ENCODE results near the gene PDE4B. TPM values are rescaled to one million over a fixed set of nuclear protein-coding genes. Genes with fewer than 3 reads are reported as not detected.

PDE4B gene
- total RNA-seq, 2 donors from 2014 or later, result 18.1 to 55.4 TPM

DNA sequence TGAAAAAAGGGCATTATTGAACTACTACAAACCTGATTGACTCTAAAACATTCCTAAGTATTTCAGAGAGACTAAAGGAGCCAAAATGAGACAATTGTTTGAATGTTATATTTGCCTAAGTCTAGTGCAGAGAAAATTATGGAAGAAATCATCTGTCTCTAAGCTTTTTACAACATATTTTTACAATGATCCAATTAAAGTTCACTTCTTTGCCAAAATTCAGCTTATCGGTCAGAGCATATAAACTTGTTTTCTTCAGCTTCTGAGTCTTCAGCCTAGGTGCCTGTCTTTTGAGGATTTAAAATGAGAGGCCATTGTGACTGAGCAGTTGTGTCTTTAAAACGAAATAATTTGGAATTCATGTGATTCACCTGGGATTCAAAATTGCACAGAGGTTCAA, 560.1 kb downstream of the PDE4B start:
- no peaks in the 10 kb centered on the region for H3K27me3 ChIP-seq (replicated peaks; ENCODE audit: insufficient read depth)
- H3K4me3 ChIP-seq, result no peak overlapping the region
- WGBS, result 31% methylated on average over 2 of the region's 2 CpGs
- peak overlapping the region in 1 of 2 donors; percentile 36 for H3K27ac ChIP-seq
- intact Hi-C loops (cut with DNase I), result no loop called here
- no peaks in the 10 kb centered on the region for H3K9me3 ChIP-seq
- peaks cover 16% of the 10 kb centered on the region for H3K4me1 ChIP-seq (replicated peaks)
- no peaks in the 10 kb centered on the region for H3K36me3 ChIP-seq
- TF ChIP-seq POLR2AphosphoS5 (IDR thresholded peaks at IDR 0.05), result no peak
- TF ChIP-seq POLR2A (IDR thresholded peaks at IDR 0.05), result no peak
- TF ChIP-seq, protein P1, sequence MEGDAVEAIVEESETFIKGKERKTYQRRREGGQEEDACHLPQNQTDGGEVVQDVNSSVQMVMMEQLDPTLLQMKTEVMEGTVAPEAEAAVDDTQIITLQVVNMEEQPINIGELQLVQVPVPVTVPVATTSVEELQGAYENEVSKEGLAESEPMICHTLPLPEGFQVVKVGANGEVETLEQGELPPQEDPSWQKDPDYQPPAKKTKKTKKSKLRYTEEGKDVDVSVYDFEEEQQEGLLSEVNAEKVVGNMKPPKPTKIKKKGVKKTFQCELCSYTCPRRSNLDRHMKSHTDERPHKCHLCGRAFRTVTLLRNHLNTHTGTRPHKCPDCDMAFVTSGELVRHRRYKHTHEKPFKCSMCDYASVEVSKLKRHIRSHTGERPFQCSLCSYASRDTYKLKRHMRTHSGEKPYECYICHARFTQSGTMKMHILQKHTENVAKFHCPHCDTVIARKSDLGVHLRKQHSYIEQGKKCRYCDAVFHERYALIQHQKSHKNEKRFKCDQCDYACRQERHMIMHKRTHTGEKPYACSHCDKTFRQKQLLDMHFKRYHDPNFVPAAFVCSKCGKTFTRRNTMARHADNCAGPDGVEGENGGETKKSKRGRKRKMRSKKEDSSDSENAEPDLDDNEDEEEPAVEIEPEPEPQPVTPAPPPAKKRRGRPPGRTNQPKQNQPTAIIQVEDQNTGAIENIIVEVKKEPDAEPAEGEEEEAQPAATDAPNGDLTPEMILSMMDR (IDR thresholded peaks at IDR 0.05), result no peak
- no peak for DNase-seq (ENCODE audit: low spot score)

DNA sequence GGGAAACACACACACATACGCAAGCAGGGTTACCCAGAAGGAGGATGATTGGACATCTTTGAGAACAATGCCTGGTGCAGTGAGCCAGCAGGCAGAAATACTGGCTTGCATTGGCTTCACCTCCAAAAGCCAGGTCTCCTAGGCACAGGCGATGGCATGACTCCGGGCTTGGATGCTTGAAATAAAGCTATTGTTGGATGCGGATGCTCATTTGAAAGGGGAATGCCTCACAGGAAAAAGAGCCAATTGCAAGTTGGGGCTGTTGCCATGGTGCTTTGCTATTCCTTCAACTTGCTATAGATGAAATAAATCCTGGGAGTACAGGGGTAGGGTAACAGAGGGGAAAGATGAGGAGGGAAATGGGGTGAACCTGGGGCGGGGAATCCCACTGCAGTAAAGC, 560.6 kb downstream of the PDE4B start:
- Histone ChIP-seq H3K27me3 (replicated peaks; ENCODE audit: insufficient read depth) (no peaks in the 10 kb centered on the region), H3K9me3 (no peaks in the 10 kb centered on the region), H3K36me3 (no peaks in the 10 kb centered on the region), H3K27ac (peak overlapping the region in 1 of 2 donors; percentile 18), H3K4me1 (replicated peaks) (peaks cover 16% of the 10 kb centered on the region), H3K4me3 (no peak overlapping the region)
- intact Hi-C loops (cut with DNase I), result no loop called here
- peak; percentile 9 for DNase-seq (ENCODE audit: low spot score)
- TF ChIP-seq POLR2AphosphoS5 (IDR thresholded peaks at IDR 0.05), result peak; percentile 13
- TF ChIP-seq, protein P1 (IDR thresholded peaks at IDR 0.05), result no peak
- 36% methylated on average over 5 of the region's 5 CpGs for WGBS

DNA sequence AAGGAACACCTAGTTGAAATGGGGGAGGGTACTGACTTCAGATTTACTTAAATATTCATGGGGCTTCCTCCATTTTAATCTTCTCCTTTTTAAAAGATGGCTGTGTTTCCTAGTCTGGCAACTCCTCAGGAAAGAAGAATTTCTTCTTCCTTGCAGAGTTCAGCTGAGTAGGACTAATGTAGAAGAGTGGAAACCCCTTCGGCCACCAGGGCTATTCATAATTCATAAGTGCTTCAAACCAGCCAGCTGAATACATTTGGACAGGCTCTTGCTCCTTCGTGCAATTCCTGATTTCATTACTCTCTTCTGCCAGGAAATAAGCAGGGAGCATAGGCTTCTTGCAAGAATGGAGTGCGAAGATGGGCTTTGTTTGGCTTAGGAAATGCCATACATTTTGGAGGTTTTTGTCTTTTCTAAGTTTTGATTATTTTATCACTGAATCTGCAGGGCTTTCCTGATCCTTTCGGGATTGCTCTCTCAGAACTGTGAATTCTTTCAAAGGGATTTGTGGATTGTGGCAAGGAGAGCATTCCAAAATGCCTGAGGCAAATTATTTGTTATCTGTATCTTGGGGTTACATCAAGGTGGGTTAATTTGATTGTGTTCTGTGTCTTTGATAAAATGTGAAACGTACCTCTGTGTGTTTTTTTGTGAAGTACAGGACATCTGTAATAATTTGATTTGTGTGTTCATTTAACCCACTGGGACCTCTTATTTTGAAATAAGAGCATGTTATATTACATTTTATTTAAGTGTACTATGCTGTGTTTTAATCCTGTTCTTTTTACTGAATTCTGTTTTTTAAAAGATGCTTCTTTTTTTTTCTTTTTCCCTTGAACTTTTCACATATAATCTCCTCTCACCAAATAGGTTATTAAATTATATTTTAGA, 561.9 kb downstream of the PDE4B start:
- H3K9me3 ChIP-seq, result no peaks in the 10 kb centered on the region
- intact Hi-C loops (cut with DNase I), result no loop called here
- peaks cover 19% of the 10 kb centered on the region for H3K4me1 ChIP-seq (replicated peaks)
- WGBS, result 18% methylated on average over 5 of the region's 5 CpGs
- H3K36me3 ChIP-seq, result no peaks in the 10 kb centered on the region
- DNase-seq (ENCODE audit: low spot score), result no peak
- TF ChIP-seq, protein P1 (IDR thresholded peaks at IDR 0.05), result no peak
- TF ChIP-seq POLR2AphosphoS5 (IDR thresholded peaks at IDR 0.05), result no peak
- TF ChIP-seq POLR2A (IDR thresholded peaks at IDR 0.05), result no peak
- no peaks in the 10 kb centered on the region for H3K27me3 ChIP-seq (replicated peaks; ENCODE audit: insufficient read depth)
- H3K4me3 ChIP-seq, result no peak overlapping the region
- no peak overlapping the region for H3K27ac ChIP-seq

DNA sequence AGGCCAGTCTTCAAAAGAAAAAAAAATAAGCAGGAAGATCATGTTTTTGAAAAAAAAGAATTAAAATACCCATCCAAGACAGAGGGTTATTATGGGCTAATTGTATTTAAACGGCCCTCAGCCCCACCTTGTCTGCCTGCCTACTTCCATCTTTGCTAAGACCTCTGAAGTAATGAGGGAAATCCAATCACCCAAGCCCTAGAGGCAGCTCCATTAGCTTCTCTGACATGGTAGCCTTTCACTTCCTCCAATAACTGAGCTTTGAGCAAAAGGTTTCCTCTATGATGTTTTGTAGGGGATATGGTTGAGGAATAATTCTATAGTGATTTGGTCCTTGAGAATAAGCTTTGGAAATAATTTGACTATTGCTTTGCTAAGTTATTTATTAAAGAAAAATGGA, 563.1 kb downstream of the PDE4B start:
- TF ChIP-seq POLR2A (IDR thresholded peaks at IDR 0.05), result no peak
- no peak for TF ChIP-seq POLR2AphosphoS5 (IDR thresholded peaks at IDR 0.05)
- TF ChIP-seq, protein P1 (IDR thresholded peaks at IDR 0.05), result no peak
- Histone ChIP-seq H3K36me3 (no peaks in the 10 kb centered on the region), H3K4me3 (no peak overlapping the region), H3K4me1 (replicated peaks) (peaks cover 19% of the 10 kb centered on the region), H3K9me3 (no peaks in the 10 kb centered on the region), H3K27me3 (replicated peaks; ENCODE audit: insufficient read depth) (no peaks in the 10 kb centered on the region), H3K27ac (no peak overlapping the region)
- WGBS, result 55% methylated on average over 1 of the region's 1 CpG
- intact Hi-C loops (cut with DNase I), result no loop called here
- DNase-seq (ENCODE audit: low spot score), result no peak

DNA sequence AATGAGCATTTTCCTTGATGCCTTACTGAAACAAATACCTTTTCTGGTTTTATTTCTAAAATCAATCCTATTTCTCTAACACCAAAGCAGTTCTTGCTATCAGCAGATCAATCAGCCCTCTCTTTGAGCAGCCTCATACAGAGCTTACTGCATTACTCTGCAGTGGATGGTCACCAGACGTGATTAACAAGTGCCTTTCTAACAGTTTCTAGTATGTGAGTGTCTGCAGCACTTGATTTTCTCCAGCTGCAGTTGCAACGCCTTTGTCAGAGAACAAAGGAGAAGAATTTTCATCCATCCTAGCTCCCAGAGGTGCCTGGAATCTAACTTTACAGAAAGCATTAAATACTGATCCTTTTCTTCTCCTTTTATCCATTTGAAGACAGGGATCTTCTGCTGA, 563.9 kb downstream of the PDE4B start:
- intact Hi-C loops (cut with DNase I), result no loop called here
- DNase-seq (ENCODE audit: low spot score), result no peak
- peaks cover 19% of the 10 kb centered on the region for H3K4me1 ChIP-seq (replicated peaks)
- no peaks in the 10 kb centered on the region for H3K36me3 ChIP-seq
- no peak overlapping the region for H3K27ac ChIP-seq
- no peak overlapping the region for H3K4me3 ChIP-seq
- H3K27me3 ChIP-seq (replicated peaks; ENCODE audit: insufficient read depth), result no peaks in the 10 kb centered on the region
- H3K9me3 ChIP-seq, result no peaks in the 10 kb centered on the region
- WGBS, result 83% methylated on average over 2 of the region's 2 CpGs
- TF ChIP-seq POLR2AphosphoS5 (IDR thresholded peaks at IDR 0.05) (no peak), POLR2A (IDR thresholded peaks at IDR 0.05) (no peak)
- TF ChIP-seq, protein P1 (IDR thresholded peaks at IDR 0.05), result no peak
